Spleen (tissue), 7 donors: Measurements from ENCODE around the gene ASIC4.

Experiments
- POLR2A ChIP-seq, 3 donors: fragments of 450-650 bp; IDR thresholded peaks; one replicate each; pipeline ENCODE4 v1.5.1; 2017; ENCODE audit warnings: antibody characterized with exemption in 3 of 3, mild to moderate bottlenecking in 1 of 3
- POLR2AphosphoS5 ChIP-seq, 3 donors: sonication (generic); formaldehyde crosslinking; IDR thresholded peaks; one replicate each; pipeline ENCODE4 v1.5.1; 2017; ENCODE audit warnings: antibody characterized with exemption in 3 of 3
- TF ChIP-seq, protein P1 (sequence below), 11 experiments: fragments of 200-600 bp in 7 of 11; fragments of 450-650 bp in 4 of 11; sonication (generic) in 4 of 11; IDR thresholded peaks in 8 of 11; conservative IDR thresholded peaks in 3 of 11; 1 replicate in 7 of 11; 2 replicates in 4 of 11; pipeline versions ENCODE4 v1.4.0 to v1.8.0; 2016 to 2021; ENCODE audit warnings: antibody characterized with exemption in 11 of 11, inconsistent platforms in 4 of 11, mild to moderate bottlenecking in 1 of 11
- donor health status: DM: no; HTN: no; CAD: no; lungs with moderate emphysema.
- donor health status: DM: no; HTN: no; CAD: no.
- donor health status: DM: no; HTN: no; CAD: no.

DNA sequence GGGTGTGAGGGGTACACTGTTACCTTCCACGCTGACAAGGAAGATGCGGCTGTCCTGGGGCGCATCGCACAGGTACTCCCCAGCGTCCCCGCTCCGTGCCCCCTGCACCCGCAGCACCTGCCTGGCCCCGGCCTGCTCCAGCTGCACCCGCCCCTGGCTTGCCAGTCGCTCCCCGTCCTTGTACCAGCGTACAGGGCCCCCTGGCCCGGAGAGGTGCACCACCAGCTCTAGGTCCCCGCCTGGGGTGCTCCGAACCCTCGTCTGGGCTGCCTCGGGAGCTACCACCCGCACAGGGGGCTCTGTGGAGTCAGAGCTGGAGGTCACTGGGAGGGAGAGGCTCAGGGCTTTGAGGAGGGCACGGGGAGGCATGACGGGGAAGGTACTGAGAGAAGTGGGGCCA lies 43.0 kb downstream of the ASIC4 start:
- TF ChIP-seq, protein P1, sequence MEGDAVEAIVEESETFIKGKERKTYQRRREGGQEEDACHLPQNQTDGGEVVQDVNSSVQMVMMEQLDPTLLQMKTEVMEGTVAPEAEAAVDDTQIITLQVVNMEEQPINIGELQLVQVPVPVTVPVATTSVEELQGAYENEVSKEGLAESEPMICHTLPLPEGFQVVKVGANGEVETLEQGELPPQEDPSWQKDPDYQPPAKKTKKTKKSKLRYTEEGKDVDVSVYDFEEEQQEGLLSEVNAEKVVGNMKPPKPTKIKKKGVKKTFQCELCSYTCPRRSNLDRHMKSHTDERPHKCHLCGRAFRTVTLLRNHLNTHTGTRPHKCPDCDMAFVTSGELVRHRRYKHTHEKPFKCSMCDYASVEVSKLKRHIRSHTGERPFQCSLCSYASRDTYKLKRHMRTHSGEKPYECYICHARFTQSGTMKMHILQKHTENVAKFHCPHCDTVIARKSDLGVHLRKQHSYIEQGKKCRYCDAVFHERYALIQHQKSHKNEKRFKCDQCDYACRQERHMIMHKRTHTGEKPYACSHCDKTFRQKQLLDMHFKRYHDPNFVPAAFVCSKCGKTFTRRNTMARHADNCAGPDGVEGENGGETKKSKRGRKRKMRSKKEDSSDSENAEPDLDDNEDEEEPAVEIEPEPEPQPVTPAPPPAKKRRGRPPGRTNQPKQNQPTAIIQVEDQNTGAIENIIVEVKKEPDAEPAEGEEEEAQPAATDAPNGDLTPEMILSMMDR (IDR thresholded peaks at IDR 0.05 in 8 of 11, conservative IDR thresholded peaks at IDR 0.05 in 3 of 11) = no peak
- no peak for TF ChIP-seq POLR2A (IDR thresholded peaks at IDR 0.05)
- no peak for TF ChIP-seq POLR2AphosphoS5 (IDR thresholded peaks at IDR 0.05)
